ENCODE results near the gene PATL1. TPM values are rescaled to one million over a fixed set of nuclear protein-coding genes. Genes with fewer than 3 reads are reported as not detected.
A peak's percentile ranks its signal among the peaks of the same experiment; 100 is the strongest.

PATL1 gene
- total RNA-seq (45.0 and 46.0 TPM in 2 replicates), polyA plus RNA-seq (40.8 and 56.2 TPM in 2 replicates), polyA minus RNA-seq (11.4 and 23.3 TPM in 2 replicates)
- total RNA-seq (2013): 12.8 TPM

GRCh38 chr11:59668950-59669610 is at the start of gene PATL1:
TSS of gene PATL1 (minus strand) at chr11:59669037. CDS start at chr11:59668895, 142 bp downstream.
- Histone ChIP-seq H3K36me3 (replicated peaks in 1 of 2; ENCODE audit: control extremely low read depth in 1 of 2, control insufficient read depth in 1 of 2, extremely low read depth in 1 of 2, insufficient read depth in 2 of 2, low read length in 1 of 2) (peaks cover 3 to 27% of the 10 kb centered on the region in 2 experiments), H3K27ac (ENCODE audit: low read length in 2 of 2) (peak within 1 kb of the TSS; percentile 98 to 100), H4K20me1 (ENCODE audit: control insufficient read depth, insufficient read depth, low read length, poor library complexity, severe bottlenecking) (peaks cover 14% of the 10 kb centered on the region), H2AFZ (ENCODE audit: insufficient read depth, low read depth, low read length, poor library complexity, severe bottlenecking) (peak within 1 kb of the TSS; percentile 82), H3K4me3 (ENCODE audit: control extremely low read depth in 1 of 5, extremely low read depth in 1 of 5, insufficient read depth in 1 of 5, low read depth in 2 of 5, low read length in 4 of 5) (peak within 1 kb of the TSS; percentile 81 to 96 (median 93)), H3K79me2 (ENCODE audit: control insufficient read depth, insufficient read depth, low read length) (peaks cover 48% of the 10 kb centered on the region), H3K4me2 (replicated peaks; ENCODE audit: low read depth, low read length, poor library complexity, severe bottlenecking) (peak within 1 kb of the TSS; percentile 96), H3K4me1 (ENCODE audit: control insufficient read depth in 2 of 2, insufficient read depth in 2 of 2, low read length in 2 of 2) (peaks cover 20% of the 10 kb centered on the region in 2 donors), H3K9ac (ENCODE audit: low read length) (peak within 1 kb of the TSS; percentile 85), H3K9me3 (ENCODE audit: control extremely low read depth in 1 of 3, control insufficient read depth in 2 of 3, insufficient read depth in 1 of 3, low read length in 2 of 3) (no peaks in the 10 kb centered on the region), H3K27me3 (replicated peaks in 1 of 4; ENCODE audit: control extremely low read depth in 1 of 4, control insufficient read depth in 3 of 4, insufficient read depth in 4 of 4, low read length in 3 of 4) (no peaks in the 10 kb centered on the region)
- ChIA-PET CTCF (interaction anchor here (0.7 to 1.8 kb wide), 12 partner anchors 11 to 133 kb away, joined by 3 to 9 read pairs (median 4); partner anchors contain the start of gene OSBP), POLR2A (interaction anchor here (0.6 to 2.4 kb wide), 10 partner anchors 27 to 1285 kb away, joined by 3 to 40 read pairs (median 4); partner anchors contain the start of genes MRPL16 and OSBP)
- WGBS (ENCODE audit: insufficient coverage): under 1% methylated on average over 66 of the region's 68 CpGs
- intact Hi-C loops (cut with micrococcal nuclease): loop anchor here (1.0 to 10.0 kb wide), 6 partner anchors 53 to 1246 kb away; partner anchors contain the start of genes DTX4, MRPL16, STX3 and TMEM109
- Mint-ChIP-seq H3K4me3 (peak within 1 kb of the TSS; percentile 98), H3K9me3 (ENCODE audit: insufficient read depth) (no peaks in the 10 kb centered on the region), H3K4me1 (peaks cover 33% of the 10 kb centered on the region), H3K27ac (peak within 1 kb of the TSS; percentile 100), H3K27me3 (no peaks in the 10 kb centered on the region)
- ATAC-seq (ENCODE audit: low read depth) (peak; percentile 89), DNase-seq (peak; percentile 100)
- TF ChIP-seq CTCF (IDR thresholded peaks at IDR 0.05) (peak; percentile 0), EZH2 (IDR thresholded peaks at IDR 0.05; ENCODE audit: borderline replicate concordance, insufficient read depth, low read depth, low read length, poor library complexity, severe bottlenecking) (no peak)

- intact Hi-C loops (cut with micrococcal nuclease): no loop called here
- Histone ChIP-seq H3K4me1 (ENCODE audit: control insufficient read depth in 2 of 2, insufficient read depth in 2 of 2, low read length in 2 of 2) (no peaks in the 10 kb centered on the region), H2AFZ (ENCODE audit: insufficient read depth, low read depth, low read length, poor library complexity, severe bottlenecking) (no peak overlapping the region), H3K79me2 (ENCODE audit: control insufficient read depth, insufficient read depth, low read length) (no peaks in the 10 kb centered on the region), H3K4me2 (replicated peaks; ENCODE audit: low read depth, low read length, poor library complexity, severe bottlenecking) (no peak overlapping the region), H3K27ac (ENCODE audit: low read length in 2 of 2) (no peak overlapping the region), H3K9me3 (ENCODE audit: control extremely low read depth in 1 of 3, control insufficient read depth in 2 of 3, insufficient read depth in 1 of 3, low read length in 2 of 3) (no peaks in the 10 kb centered on the region), H3K36me3 (replicated peaks in 1 of 2; ENCODE audit: control extremely low read depth in 1 of 2, control insufficient read depth in 1 of 2, extremely low read depth in 1 of 2, insufficient read depth in 2 of 2, low read length in 1 of 2) (no peaks in the 10 kb centered on the region), H3K4me3 (ENCODE audit: control extremely low read depth in 1 of 5, extremely low read depth in 1 of 5, insufficient read depth in 1 of 5, low read depth in 2 of 5, low read length in 4 of 5) (no peak overlapping the region), H3K9ac (ENCODE audit: low read length) (no peak overlapping the region), H4K20me1 (ENCODE audit: control insufficient read depth, insufficient read depth, low read length, poor library complexity, severe bottlenecking) (no peaks in the 10 kb centered on the region), H3K27me3 (replicated peaks in 1 of 4; ENCODE audit: control extremely low read depth in 1 of 4, control insufficient read depth in 3 of 4, insufficient read depth in 4 of 4, low read length in 3 of 4) (peaks cover 0 to 7% (median 2%) of the 10 kb centered on the region in 4 experiments)
- Mint-ChIP-seq H3K4me3 (no peak overlapping the region), H3K27ac (no peak overlapping the region), H3K9me3 (ENCODE audit: insufficient read depth) (no peaks in the 10 kb centered on the region), H3K27me3 (peaks cover 40% of the 10 kb centered on the region), H3K4me1 (no peaks in the 10 kb centered on the region)
- ChIA-PET CTCF (no interaction called here), POLR2A (no interaction called here)
- DNase-seq: no peak
- no CpG with 5 or more reads among the region's 3 CpGs for WGBS (ENCODE audit: insufficient coverage)
- no peak for ATAC-seq (ENCODE audit: low read depth)
- TF ChIP-seq EZH2 (IDR thresholded peaks at IDR 0.05; ENCODE audit: borderline replicate concordance, insufficient read depth, low read depth, low read length, poor library complexity, severe bottlenecking): no peak
- no peak for TF ChIP-seq CTCF (IDR thresholded peaks at IDR 0.05)
Measured at GRCh38 chr11:59716051-59716450, 47.2 kb upstream of the PATL1 start.
